Heart left ventricle (tissue), 13 donors: ENCODE results near the gene TWF2.

Experiments
- POLR2A ChIP-seq, 2 donors: fragments of 450-650 bp; IDR thresholded peaks; one replicate each; pipeline ENCODE4 v1.6.1; 2017; ENCODE audit warnings: antibody characterized with exemption in 2 of 2, mild to moderate bottlenecking in 2 of 2, moderate library complexity in 2 of 2
- TF ChIP-seq, protein P1 (sequence below), 12 donors: fragments of 200-600 bp; sonication (generic) in 4 of 12; IDR thresholded peaks; one replicate each; pipeline versions ENCODE4 v1.5.0 to v1.8.0; 2018 to 2022; ENCODE audit warnings: antibody characterized with exemption in 12 of 12, mild to moderate bottlenecking in 5 of 12
- donor health status: ischemic (EF 13 %, LVEDD 7.1; RV severe dilation, severe dysfunction).
- donor health status: DM: no; HTN: yes; CAD: no.
- donor health status: DM: no; HTN: no; CAD: no.
- donor health status: ischemic (EF 25% LVEDD 6.9; RV normal size, moderate dysfunction).
- donor health status: ischemic (EF 25% LVEDD 5.7; RV mildly dilated, moderate dysfunction).
- donor health status: ischemic (EF 35%, LVEDD 5.7; RV mildly dilated, moderate dysfunction).
- donor health status: nonischemic (EF 11% LVEDD 7.7; RV severe dilation, severe dysfunction).
- donor health status: DM: yes; HTN: yes; CAD: no.
- donor health status: PGD.
- donor health status: ischemic (EF 29% LVEDD 5.4; RV normal size, mild dysfunction).
- donor health status: nonischemic (EF 23%, LVEDD 6.1; RV moderate dilation, normal function).

DNA sequence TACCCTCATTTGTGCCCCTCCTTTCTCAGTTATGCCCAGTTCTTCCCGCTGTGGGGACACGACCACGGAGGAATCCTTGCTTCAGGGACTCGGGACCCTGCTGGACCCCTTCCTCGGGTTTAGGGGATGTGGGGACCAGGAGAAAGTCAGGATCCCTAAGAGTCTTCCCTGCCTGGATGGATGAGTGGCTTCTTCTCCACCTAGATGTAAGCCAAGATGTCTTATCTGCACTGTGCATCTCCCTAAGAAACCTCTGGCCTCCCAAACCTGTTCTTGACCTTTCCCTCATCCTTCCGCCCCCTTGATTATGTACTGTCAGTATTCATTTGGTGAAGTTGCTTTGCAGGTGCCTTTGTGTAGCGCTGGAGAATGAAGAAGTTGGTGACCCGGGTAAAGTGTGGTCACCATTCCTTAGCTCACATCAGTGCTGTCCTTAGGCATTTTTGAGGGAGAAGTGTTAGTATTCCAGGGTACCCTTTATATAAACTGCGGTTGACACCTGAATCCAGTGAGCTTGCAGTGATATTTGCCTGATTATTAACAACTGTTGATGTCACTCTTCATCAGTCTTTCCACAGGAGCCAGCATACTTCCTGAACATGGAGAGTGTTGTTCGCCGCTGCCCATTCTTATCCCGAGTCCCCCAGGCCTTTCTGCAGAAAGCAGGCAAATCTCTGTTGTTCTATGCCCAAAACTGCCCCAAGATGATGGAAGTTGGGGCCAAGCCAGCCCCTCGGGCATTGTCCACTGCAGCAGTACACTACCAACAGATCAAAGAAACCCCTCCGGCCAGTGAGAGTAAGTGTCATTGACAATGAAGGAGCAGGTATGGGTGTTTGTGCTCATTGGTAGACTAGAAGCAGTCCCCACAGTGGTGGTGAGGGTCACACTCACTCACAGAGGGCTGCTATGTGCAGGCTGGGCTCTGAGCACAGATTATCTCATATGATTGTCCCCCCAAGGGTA, 40.0 kb downstream of the TWF2 start:
- TF ChIP-seq, protein P1, sequence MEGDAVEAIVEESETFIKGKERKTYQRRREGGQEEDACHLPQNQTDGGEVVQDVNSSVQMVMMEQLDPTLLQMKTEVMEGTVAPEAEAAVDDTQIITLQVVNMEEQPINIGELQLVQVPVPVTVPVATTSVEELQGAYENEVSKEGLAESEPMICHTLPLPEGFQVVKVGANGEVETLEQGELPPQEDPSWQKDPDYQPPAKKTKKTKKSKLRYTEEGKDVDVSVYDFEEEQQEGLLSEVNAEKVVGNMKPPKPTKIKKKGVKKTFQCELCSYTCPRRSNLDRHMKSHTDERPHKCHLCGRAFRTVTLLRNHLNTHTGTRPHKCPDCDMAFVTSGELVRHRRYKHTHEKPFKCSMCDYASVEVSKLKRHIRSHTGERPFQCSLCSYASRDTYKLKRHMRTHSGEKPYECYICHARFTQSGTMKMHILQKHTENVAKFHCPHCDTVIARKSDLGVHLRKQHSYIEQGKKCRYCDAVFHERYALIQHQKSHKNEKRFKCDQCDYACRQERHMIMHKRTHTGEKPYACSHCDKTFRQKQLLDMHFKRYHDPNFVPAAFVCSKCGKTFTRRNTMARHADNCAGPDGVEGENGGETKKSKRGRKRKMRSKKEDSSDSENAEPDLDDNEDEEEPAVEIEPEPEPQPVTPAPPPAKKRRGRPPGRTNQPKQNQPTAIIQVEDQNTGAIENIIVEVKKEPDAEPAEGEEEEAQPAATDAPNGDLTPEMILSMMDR (IDR thresholded peaks at IDR 0.05): no peak
- TF ChIP-seq POLR2A (IDR thresholded peaks at IDR 0.05): no peak
